Stimulated activated CD8-positive, alpha-beta memory T cell treated with anti-CD3 and anti-CD28 coated beads, Interleukin-7, amount 100 ng/mL, for 1 hour (primary cell): ENCODE results near the gene ZNF511.
A peak's percentile ranks its signal among the peaks of the same experiment; 100 is the strongest.

Source experiments
- DNase-seq, 2 donors: peaks; one replicate each; pipeline ENCODE4 v3.0.0-alpha.2; 2020; ENCODE audit warnings: low read depth in 2 of 2

Gene ZNF511

GRCh38 chr10:133335246-133336117 is 26.8 kb downstream of the ZNF511 start:
- DNase-seq, result peak; percentile 51 to 69

GRCh38 chr10:133336118-133336576 is 27.4 kb downstream of the ZNF511 start:
- DNase-seq, result no peak

GRCh38 chr10:133336577-133337369 is 28.1 kb downstream of the ZNF511 start, which contains the start of gene CALY:
Gene CALY (minus strand): TSS chr10:133336896. CDS start chr10:133328989, 7,907 bp downstream.
- peak; percentile 58 to 60 for DNase-seq

- no peak for DNase-seq
Observed at GRCh38 chr10:133337370-133337725, 28.6 kb downstream of the ZNF511 start.

GRCh38 chr10:133338080-133339071 is 29.7 kb downstream of the ZNF511 start:
- no peak for DNase-seq

- no peak for DNase-seq
Observed at GRCh38 chr10:133339708-133340380, 31.1 kb downstream of the ZNF511 start.

GRCh38 chr10:133341983-133342382 is 33.3 kb downstream of the ZNF511 start:
- no peak for DNase-seq

- DNase-seq, result no peak
Observed at GRCh38 chr10:133342942-133343341, 34.2 kb downstream of the ZNF511 start.

GRCh38 chr10:133343558-133343957 is 34.8 kb downstream of the ZNF511 start:
- no peak for DNase-seq

- DNase-seq, result no peak
Observed at GRCh38 chr10:133344236-133344635, 35.5 kb downstream of the ZNF511 start.

GRCh38 chr10:133346413-133346812 is 37.7 kb downstream of the ZNF511 start:
- no peak for DNase-seq

GRCh38 chr10:133347710-133348517 is 39.2 kb downstream of the ZNF511 start:
- DNase-seq, result no peak

GRCh38 chr10:133349160-133349568 is 40.5 kb downstream of the ZNF511 start:
- DNase-seq, result no peak

- DNase-seq, result no peak
Observed at GRCh38 chr10:133349577-133350011, 40.9 kb downstream of the ZNF511 start.

GRCh38 chr10:133350283-133350949 is 41.7 kb downstream of the ZNF511 start:
- no peak for DNase-seq

- DNase-seq, result no peak
Observed at GRCh38 chr10:133350950-133351329, 42.2 kb downstream of the ZNF511 start.

GRCh38 chr10:133351408-133352318 is 42.9 kb downstream of the ZNF511 start:
- DNase-seq, result no peak
